Right atrium auricular region (tissue), 2 donors: Measurements from ENCODE around the gene C1orf56. TPM values are rescaled to one million over a fixed set of nuclear protein-coding genes. Genes with fewer than 3 reads are reported as not detected.
A peak's percentile ranks its signal among the peaks of the same experiment; 100 is the strongest.

ENCODE experiments used
- DNase-seq: peaks from one replicate; pipeline ENCODE4 v3.0.0-alpha.2; 2019; ENCODE audit warnings: low spot score
- H3K27ac ChIP-seq, 2 donors: fragments of 200-600 bp; sonication (generic); 1 replicate in 1 of 2; 2 replicates in 1 of 2; pipeline ENCODE4 v1.5.1; 2016 to 2019
- H3K27me3 ChIP-seq, 2 donors: fragments of 200-600 bp; sonication (generic); one replicate each; pipeline versions ENCODE4 v1.5.1 to v1.6.0; 2017 to 2019
- H3K36me3 ChIP-seq: fragments of 200-600 bp; sonication (generic); one replicate; pipeline ENCODE4 v1.5.1; 2016
- H3K4me1 ChIP-seq, 2 donors: fragments of 200-600 bp; sonication (generic); one replicate each; pipeline versions ENCODE4 v1.5.1 to v1.6.0; 2017 to 2019
- H3K4me3 ChIP-seq, 2 donors: fragments of 200-600 bp; sonication (generic); 1 replicate in 1 of 2; 2 replicates in 1 of 2; pipeline ENCODE4 v1.5.1; 2017 to 2019; ENCODE audit warnings: mild to moderate bottlenecking in 1 of 2, moderate library complexity in 1 of 2
- H3K9me3 ChIP-seq, 2 donors: fragments of 200-600 bp; sonication (generic); one replicate each; pipeline ENCODE4 v1.5.1; 2019
- total RNA-seq, 2 donors: library from RNA; depleted of rRNA; stranded (reverse); fragments of >200 nt; gene quantifications; one replicate each; pipeline ENCODE4 v1.1.0, GENCODE V29; 2016
- TF ChIP-seq, protein P1 (sequence below), 2 donors: fragments of 200-600 bp; sonication (generic); IDR thresholded peaks; one replicate each; pipeline ENCODE4 v1.5.1; 2019; ENCODE audit warnings: antibody characterized with exemption in 2 of 2

C1orf56 gene
- total RNA-seq, 2 donors from 2014 or later: 8.8 to 16.2 TPM

DNA sequence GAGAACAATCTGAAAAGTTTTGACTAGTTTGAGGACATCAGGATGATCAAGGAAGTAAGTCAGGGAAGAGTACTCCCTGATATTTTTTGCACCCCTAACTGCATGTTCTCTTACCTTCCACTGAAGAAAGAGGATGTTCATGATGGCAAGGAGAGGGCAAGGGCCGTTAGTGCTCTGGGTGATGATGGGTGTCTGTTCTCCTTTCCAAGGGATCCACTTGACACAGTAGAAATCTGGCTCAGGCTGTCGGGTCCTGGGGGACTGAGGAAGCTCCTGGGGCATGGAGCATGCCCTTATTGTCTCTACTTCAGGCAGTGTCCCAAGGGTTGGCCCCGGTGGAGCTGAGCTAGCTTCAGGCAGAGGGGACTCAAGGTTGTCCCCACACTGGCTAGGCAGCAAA, 45.5 kb upstream of the C1orf56 start:
- no peak overlapping the region for H3K27ac ChIP-seq
- no peak overlapping the region for H3K4me3 ChIP-seq
- H3K9me3 ChIP-seq: no peaks in the 10 kb centered on the region
- peaks cover 57% of the 10 kb centered on the region for H3K36me3 ChIP-seq
- no peak for DNase-seq
- peaks cover 0 to 46% of the 10 kb centered on the region in 2 donors for H3K4me1 ChIP-seq
- H3K27me3 ChIP-seq: no peaks in the 10 kb centered on the region
- TF ChIP-seq, protein P1, sequence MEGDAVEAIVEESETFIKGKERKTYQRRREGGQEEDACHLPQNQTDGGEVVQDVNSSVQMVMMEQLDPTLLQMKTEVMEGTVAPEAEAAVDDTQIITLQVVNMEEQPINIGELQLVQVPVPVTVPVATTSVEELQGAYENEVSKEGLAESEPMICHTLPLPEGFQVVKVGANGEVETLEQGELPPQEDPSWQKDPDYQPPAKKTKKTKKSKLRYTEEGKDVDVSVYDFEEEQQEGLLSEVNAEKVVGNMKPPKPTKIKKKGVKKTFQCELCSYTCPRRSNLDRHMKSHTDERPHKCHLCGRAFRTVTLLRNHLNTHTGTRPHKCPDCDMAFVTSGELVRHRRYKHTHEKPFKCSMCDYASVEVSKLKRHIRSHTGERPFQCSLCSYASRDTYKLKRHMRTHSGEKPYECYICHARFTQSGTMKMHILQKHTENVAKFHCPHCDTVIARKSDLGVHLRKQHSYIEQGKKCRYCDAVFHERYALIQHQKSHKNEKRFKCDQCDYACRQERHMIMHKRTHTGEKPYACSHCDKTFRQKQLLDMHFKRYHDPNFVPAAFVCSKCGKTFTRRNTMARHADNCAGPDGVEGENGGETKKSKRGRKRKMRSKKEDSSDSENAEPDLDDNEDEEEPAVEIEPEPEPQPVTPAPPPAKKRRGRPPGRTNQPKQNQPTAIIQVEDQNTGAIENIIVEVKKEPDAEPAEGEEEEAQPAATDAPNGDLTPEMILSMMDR (IDR thresholded peaks at IDR 0.05): no peak

DNA sequence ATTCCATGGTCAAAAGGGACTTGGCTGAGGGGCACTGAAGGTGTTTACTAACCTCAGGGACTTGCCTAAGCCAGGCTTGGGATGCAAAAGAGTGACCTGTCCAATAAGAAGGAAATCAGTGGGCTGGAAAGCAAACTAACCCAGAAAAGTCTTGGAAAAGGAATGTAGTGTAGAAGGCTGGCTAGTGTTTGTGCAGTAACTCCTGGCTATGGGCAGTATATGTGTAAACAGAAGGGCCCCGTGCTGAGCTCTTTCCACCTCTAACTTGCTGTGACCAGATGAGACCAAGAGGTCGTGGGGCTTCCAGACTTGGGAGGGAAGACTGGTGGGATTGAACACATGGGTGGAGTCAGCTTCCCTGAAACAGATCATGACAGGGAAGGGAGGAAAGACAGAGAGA, 44.9 kb upstream of the C1orf56 start:
- Histone ChIP-seq H3K4me1 (peaks cover 0 to 51% of the 10 kb centered on the region in 2 donors), H3K27ac (peak overlapping the region in 1 of 2 donors; percentile 25), H3K27me3 (no peaks in the 10 kb centered on the region), H3K36me3 (peaks cover 52% of the 10 kb centered on the region), H3K9me3 (no peaks in the 10 kb centered on the region), H3K4me3 (no peak overlapping the region)
- no peak for DNase-seq
- TF ChIP-seq, protein P1 (IDR thresholded peaks at IDR 0.05): no peak

DNA sequence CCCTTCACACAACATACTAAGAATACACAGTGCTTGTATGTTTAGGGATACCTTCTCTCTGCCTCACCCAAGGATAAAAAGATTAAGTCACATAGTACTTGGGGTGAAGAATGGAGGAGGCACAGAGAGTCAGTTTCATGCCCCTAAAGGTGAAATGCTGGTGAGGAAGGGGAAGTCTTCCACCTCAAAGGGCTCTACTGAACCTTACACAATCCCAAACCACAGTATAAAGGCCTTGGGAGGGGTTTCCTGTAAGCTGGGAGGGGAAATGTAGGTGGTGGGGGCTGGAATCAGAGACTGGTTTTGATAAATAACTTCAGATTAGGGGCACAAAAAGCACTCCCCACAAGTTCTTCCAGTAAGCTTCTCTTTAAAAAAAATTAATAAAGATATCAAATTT, 44.4 kb upstream of the C1orf56 start:
- TF ChIP-seq, protein P1 (IDR thresholded peaks at IDR 0.05): no peak
- no peaks in the 10 kb centered on the region for H3K9me3 ChIP-seq
- peaks cover 46% of the 10 kb centered on the region for H3K36me3 ChIP-seq
- peaks cover 0 to 56% of the 10 kb centered on the region in 2 donors for H3K4me1 ChIP-seq
- peak overlapping the region in 1 of 2 donors; percentile 25 for H3K27ac ChIP-seq
- DNase-seq: no peak
- no peaks in the 10 kb centered on the region for H3K27me3 ChIP-seq
- H3K4me3 ChIP-seq: peak overlapping the region; percentile 7 to 20

DNA sequence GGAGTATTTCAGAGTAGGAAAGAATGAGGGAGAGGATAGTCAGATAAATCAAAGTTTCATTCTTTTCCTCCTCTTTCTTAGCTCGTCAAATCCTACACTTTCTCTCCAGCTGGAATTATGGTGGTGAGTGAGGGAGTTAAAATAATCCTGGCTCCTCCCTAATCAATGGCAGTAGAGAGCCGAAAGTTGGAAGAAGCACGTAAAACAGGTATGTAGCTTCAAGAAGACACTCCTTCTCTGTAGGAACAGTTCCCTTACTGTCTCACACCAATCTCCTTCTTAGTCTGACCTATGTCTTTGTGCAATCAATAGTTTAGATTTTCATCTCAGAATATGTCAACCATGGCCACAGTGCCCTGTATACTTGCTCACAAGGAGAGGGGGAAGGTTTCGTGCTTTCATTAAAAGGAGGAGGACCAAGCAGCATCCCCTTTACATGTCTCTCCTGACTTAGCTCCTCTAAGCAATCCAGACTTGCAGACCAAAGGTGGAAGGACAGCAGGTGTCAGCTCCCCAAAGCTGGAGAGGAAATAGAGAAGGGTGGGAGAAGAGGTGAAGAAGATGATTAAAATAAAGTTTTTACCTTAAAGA, 41.7 kb upstream of the C1orf56 start:
- Histone ChIP-seq H3K4me1 (peaks cover 0 to 71% of the 10 kb centered on the region in 2 donors), H3K27ac (peak overlapping the region; percentile 96), H3K4me3 (peak overlapping the region; percentile 59), H3K9me3 (no peaks in the 10 kb centered on the region), H3K27me3 (no peaks in the 10 kb centered on the region), H3K36me3 (peaks cover 20% of the 10 kb centered on the region)
- TF ChIP-seq, protein P1 (IDR thresholded peaks at IDR 0.05): no peak
- no peak for DNase-seq

DNA sequence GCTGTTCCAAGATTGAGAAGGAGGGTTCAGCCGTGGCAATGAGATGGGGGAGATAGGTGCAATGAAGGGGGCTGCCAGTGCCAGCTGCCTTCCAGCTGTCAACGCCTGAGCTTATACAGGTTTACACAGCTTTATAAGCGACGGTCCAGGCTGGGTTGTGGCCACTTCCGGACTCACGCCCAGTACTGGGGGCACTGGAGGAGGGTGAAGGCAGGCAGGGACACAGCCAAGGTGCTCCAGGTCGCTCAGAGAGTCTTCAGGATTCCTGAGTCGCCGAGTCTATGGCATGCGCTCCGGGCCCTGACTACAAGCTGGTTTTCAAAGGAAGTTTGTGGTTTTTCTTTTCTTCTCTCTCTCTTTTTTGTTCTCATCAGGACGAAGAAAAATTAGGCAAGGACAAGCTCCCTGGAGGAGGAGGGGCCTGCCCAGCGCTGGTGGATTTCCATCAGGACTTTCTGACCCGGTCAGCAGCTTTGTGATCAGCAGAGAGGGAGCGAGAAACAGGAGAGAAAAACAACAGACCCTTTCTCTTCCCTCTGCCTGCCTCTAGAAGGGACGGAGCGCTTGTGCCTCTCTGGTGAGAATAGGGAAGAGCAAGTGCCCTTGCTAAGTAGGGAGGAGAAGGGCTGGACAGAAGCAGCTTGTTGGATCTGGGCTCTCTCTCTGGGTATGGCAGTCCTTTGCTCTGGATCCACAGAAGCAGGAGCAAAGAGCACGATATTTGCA, 41.1 kb upstream of the C1orf56 start, which contains the start of gene MINDY1:
Gene MINDY1 (minus strand): TSS at position 576 of the 726 bp plus-strand sequence. CDS start 4,285 bp downstream, outside the sequence.
- H3K9me3 ChIP-seq: no peaks in the 10 kb centered on the region
- peak within 1 kb of the TSS; percentile 96 for H3K27ac ChIP-seq
- peak within 1 kb of the TSS; percentile 59 to 76 for H3K4me3 ChIP-seq
- peaks cover 0 to 76% of the 10 kb centered on the region in 2 donors for H3K4me1 ChIP-seq
- DNase-seq: peak; percentile 78
- no peaks in the 10 kb centered on the region for H3K27me3 ChIP-seq
- peaks cover 13% of the 10 kb centered on the region for H3K36me3 ChIP-seq
- TF ChIP-seq, protein P1 (IDR thresholded peaks at IDR 0.05): peak in 1 of 2 donors; percentile 57
